ENCODE results near the gene MAST3.
A peak's percentile ranks its signal among the peaks of the same experiment; 100 is the strongest.
"Not testable (repeated sequence)": the region's sequence is repeated elsewhere in the genome, so short reads cannot be mapped to it uniquely, and the experiment has no call there.

MAST3 gene

DNA sequence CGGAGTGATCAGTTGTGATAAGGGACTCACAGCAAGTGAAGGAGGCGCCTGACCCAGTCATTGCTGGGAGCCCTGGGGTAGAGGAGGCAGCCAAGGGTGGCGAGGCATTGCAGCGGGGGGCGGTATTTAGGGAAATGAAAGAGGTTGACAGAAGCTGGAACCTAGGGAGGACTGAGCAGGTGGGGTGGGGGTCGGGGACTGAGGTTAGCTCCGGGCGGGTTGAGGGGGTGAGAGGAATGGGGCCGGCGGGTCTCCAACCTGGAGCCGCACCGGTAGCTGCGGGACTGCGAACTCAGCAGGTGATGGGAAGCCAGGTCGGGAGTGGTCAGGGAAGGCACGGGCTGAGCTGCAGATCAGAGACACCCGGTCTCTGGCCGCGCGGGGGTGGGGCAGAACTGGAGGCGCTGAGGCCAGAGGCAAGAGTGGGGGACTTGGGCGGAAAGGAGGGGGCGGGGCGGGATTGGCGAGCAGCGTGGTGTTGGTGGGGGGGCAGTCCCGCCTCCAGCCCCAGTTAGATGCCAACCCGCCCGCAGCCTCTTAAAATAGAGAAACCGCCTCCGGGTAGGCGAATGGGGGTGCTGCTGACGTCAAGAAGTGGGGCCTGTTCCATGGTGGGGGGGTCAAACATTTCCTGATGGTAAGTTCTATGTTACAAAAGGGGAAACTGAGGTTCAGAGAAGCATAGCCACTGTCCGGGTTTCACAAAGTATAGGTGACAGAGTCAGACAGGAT lies 1.5 kb downstream of the MAST3 start:
- ATAC-seq (peak; percentile 56), DNase-seq (peak; percentile 41 to 46)
- peak overlapping the region; percentile 90 to 96 for H3K4me3 Mint-ChIP-seq
- H3K27ac Mint-ChIP-seq = peak overlapping the region in 1 of 2 donors; percentile 92
- H3K4me1 Mint-ChIP-seq = peaks cover 46% of the 10 kb centered on the region
- no peaks in the 10 kb centered on the region for H3K27me3 Mint-ChIP-seq
- no peaks in the 10 kb centered on the region for H3K9me3 Mint-ChIP-seq

DNA sequence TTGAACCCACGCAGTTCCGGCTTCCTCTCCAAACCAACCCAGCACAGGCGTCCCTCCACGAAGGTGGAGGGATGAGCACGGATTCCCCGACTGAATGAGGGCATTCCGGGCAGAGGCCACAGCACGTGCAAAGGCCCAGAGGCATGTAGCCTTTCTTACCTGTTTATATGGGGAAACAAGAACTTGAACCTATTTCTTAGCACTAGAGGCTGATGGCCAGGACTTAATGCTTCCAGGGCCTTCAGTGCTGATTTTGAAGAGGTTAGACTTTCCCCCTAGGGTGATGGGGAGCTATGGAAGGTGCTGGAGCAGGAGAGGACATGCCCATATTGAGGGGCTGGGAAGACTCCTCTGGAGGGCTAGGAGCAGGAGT lies 2.0 kb downstream of the MAST3 start:
- no peaks in the 10 kb centered on the region for H3K9me3 Mint-ChIP-seq
- DNase-seq (no peak), ATAC-seq (no peak)
- peak overlapping the region in 1 of 2 donors; percentile 92 for H3K27ac Mint-ChIP-seq
- H3K27me3 Mint-ChIP-seq = no peaks in the 10 kb centered on the region
- H3K4me1 Mint-ChIP-seq = peaks cover 50% of the 10 kb centered on the region
- peak overlapping the region; percentile 90 to 96 for H3K4me3 Mint-ChIP-seq

DNA sequence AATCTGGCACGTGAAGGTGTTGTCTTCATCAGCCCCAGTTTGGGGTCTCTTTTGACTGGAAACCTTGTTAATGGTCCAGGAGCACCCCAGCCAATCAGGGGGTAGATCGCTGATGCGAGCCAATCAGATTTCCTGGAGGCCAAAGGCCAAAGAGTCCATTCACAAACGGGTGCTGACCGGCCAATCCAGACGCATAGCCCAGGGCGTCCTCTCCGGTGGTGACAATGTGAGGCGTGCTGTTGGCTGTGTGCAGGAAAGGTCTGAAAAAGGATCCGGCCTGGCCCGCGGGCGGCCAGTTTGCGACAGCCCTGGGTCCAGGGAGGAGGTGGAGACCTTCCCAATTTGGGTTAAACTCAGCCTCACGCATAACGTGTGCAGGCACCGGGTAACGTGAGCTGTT lies 3.1 kb downstream of the MAST3 start:
- no peaks in the 10 kb centered on the region for H3K27me3 Mint-ChIP-seq
- no peak overlapping the region for H3K4me3 Mint-ChIP-seq
- DNase-seq = no peak
- no peak for ATAC-seq
- peaks cover 53% of the 10 kb centered on the region for H3K4me1 Mint-ChIP-seq
- H3K27ac Mint-ChIP-seq = no peak overlapping the region
- no peaks in the 10 kb centered on the region for H3K9me3 Mint-ChIP-seq

DNA sequence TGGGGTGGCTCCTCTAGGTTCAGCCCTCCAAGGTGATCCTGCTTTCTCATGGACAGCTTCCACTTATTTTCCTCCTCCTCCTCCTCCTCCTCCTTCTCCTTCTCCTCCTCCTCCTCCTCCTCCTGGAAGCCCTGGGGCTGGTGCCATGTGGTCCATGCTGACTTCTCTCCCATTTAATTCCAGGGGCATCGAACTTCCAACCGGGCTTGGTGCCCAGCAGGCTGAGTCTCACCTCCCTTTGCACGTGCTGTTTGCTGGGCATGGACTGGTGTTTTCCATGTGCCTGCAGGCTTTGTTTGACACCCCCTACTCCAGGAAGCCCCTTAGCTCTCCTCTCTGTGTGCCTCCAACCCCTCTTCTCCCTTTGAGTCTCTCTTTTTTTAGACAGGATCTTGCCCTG lies 3.7 kb downstream of the MAST3 start:
- H3K27me3 Mint-ChIP-seq = no peaks in the 10 kb centered on the region
- peaks cover 49% of the 10 kb centered on the region for H3K4me1 Mint-ChIP-seq
- H3K9me3 Mint-ChIP-seq = no peaks in the 10 kb centered on the region
- H3K27ac Mint-ChIP-seq = no peak overlapping the region
- ATAC-seq (no peak), DNase-seq (no peak)
- no peak overlapping the region for H3K4me3 Mint-ChIP-seq

DNA sequence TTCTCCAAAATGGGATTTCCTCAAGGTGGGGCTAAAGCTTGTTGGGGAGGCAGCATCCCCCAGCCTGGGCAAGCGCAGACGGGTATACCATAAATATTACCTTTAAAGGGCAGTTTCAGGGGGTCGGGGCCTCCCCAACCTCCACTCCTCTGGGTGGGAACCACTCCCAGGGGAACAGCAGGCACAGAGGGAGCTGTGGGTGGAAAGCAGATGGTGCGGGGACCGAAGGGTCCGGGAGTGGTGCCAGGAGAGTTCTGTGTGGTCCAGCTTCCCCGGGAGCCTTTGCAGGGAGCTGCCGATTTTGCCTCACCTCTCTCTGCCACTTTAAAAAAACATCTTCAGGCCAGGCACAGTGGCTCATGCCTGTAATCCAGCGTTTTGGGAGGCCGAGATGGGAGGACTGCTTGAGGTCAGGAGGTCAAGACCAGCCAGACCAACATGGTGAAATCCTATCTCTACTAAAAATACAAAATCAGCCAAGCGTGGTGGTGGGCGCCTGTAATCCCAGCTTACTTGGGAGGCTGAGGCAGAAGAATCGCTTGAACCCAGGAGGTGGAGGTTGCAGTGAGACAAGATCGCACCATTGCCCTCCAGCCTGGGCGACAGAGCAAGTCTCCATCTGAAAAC lies 5.5 kb downstream of the MAST3 start:
- H3K9me3 Mint-ChIP-seq = no peaks in the 10 kb centered on the region
- ATAC-seq = no peak
- peaks cover 42% of the 10 kb centered on the region for H3K4me1 Mint-ChIP-seq
- H3K4me3 Mint-ChIP-seq = peak overlapping the region in 1 of 2 donors; percentile 74
- H3K27ac Mint-ChIP-seq = no peak overlapping the region
- DNase-seq = no peak
- no peaks in the 10 kb centered on the region for H3K27me3 Mint-ChIP-seq

DNA sequence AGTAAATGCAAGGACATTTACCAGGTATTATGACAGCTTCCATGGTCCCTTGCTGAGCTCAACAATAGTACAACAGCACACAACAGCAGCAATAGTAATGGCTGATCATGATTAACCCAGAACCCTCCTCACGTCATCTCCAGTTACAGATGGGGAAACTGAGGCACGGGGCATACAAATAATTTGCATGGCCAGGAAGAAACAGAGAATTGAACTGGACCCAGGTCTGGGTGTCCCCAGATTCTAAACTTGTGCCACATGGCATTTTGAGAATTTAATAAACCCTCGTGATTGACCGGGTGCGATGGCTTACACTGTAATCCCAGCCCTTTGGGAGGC lies 7.2 kb downstream of the MAST3 start:
- Mint-ChIP-seq H3K9me3 (no peaks in the 10 kb centered on the region), H3K27me3 (peaks cover 10% of the 10 kb centered on the region), H3K27ac (no peak overlapping the region), H3K4me1 (peaks cover 38% of the 10 kb centered on the region), H3K4me3 (peak overlapping the region; percentile 73 to 78)
- ATAC-seq = peak; percentile 62
- no peak for DNase-seq

DNA sequence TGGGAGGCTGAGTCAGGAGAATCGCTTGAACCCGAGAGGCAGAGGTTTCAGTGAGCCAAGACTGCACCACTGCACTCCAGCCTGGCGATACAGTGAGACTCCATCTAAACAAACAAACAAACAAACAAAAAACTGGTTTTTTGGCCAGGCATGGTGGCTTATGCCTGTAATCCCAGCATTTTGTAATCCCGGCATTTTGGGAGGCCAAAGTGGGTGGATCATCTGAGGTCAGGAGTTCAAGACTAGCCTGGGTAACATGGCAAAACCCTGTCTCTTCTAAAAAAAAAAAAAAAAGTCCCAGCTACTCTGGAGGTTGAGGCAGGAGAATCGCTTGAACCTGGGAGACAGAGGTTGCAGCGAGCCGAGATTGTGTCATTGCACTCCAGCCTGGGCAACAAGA lies 7.7 kb downstream of the MAST3 start:
- Mint-ChIP-seq H3K27me3 (peaks cover 10% of the 10 kb centered on the region), H3K4me1 (peaks cover 34% of the 10 kb centered on the region)
- not testable (repeated sequence) for DNase-seq, H3K27ac Mint-ChIP-seq, ATAC-seq, H3K4me3 Mint-ChIP-seq, H3K9me3 Mint-ChIP-seq

DNA sequence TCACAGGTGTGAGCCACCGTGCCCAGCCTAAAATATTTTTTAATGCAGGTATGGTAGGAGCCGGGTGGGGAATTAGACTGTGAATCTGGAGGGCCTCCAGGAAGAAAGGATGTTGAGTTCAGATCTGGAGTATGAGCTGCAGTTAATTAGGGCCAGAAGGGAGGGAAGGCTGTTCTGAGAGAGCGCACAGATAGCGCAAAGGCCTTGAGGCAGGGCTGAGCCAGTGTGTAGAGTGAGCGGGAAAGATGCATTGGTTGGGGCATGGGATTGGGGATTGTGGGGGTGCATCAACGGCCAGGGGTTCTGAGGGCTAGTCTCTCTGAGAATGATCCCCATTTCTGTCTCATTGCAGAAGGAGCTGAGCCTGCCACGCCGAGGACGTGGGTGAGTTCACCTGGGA lies 9.7 kb downstream of the MAST3 start:
- DNase-seq (no peak), ATAC-seq (no peak)
- H3K4me3 Mint-ChIP-seq = no peak overlapping the region
- peaks cover 31% of the 10 kb centered on the region for H3K4me1 Mint-ChIP-seq
- H3K27ac Mint-ChIP-seq = no peak overlapping the region
- no peaks in the 10 kb centered on the region for H3K9me3 Mint-ChIP-seq
- peaks cover 10% of the 10 kb centered on the region for H3K27me3 Mint-ChIP-seq

DNA sequence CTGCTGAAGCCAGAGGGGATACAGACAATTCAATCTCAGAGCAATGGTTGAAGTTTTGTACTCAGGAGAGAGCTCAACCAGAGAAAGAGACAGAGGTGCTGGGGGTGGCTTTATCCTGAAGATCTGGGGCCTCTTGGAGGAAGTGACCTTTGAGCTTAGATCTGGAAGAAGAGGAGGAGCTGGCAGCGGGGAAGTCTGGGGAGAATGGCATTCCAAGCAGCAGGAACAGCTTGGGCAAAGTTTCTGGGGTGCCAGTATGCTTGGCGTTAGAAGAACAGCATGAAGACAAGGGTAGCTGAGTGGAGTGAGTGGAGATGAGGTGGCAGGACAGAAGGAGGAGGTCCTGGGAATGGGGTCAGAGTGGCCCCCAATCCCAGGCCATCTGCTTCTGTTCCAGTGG lies 11.3 kb downstream of the MAST3 start:
- H3K27ac Mint-ChIP-seq = peak overlapping the region; percentile 74 to 79
- DNase-seq (no peak), ATAC-seq (no peak)
- H3K9me3 Mint-ChIP-seq = no peaks in the 10 kb centered on the region
- peaks cover 10% of the 10 kb centered on the region for H3K27me3 Mint-ChIP-seq
- peak overlapping the region; percentile 62 to 71 for H3K4me3 Mint-ChIP-seq
- peaks cover 33% of the 10 kb centered on the region for H3K4me1 Mint-ChIP-seq

DNA sequence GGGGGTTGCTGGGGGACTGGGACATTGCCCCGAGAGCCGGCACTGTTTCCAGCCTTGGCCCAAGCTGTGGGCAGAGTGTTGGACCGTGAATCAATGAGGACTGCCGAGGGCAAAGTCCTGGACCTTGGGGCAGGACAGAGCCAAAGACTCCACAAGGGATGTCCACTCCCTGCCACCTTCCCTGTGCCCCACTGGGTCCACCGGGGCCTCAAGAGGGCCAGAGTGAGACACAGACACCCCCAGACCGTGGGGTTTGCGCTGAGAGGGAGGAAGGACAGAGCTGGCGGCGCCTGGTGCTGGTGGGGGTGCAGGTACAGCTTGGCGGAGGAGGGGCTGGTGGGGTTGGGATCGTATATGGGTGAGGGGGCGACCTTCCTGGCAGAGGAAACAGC lies 11.8 kb downstream of the MAST3 start:
- H3K27me3 Mint-ChIP-seq = peaks cover 10% of the 10 kb centered on the region
- DNase-seq = no peak
- no peak for ATAC-seq
- peak overlapping the region; percentile 48 to 57 for H3K27ac Mint-ChIP-seq
- H3K4me3 Mint-ChIP-seq = peak overlapping the region; percentile 62 to 71
- no peaks in the 10 kb centered on the region for H3K9me3 Mint-ChIP-seq
- peaks cover 32% of the 10 kb centered on the region for H3K4me1 Mint-ChIP-seq

DNA sequence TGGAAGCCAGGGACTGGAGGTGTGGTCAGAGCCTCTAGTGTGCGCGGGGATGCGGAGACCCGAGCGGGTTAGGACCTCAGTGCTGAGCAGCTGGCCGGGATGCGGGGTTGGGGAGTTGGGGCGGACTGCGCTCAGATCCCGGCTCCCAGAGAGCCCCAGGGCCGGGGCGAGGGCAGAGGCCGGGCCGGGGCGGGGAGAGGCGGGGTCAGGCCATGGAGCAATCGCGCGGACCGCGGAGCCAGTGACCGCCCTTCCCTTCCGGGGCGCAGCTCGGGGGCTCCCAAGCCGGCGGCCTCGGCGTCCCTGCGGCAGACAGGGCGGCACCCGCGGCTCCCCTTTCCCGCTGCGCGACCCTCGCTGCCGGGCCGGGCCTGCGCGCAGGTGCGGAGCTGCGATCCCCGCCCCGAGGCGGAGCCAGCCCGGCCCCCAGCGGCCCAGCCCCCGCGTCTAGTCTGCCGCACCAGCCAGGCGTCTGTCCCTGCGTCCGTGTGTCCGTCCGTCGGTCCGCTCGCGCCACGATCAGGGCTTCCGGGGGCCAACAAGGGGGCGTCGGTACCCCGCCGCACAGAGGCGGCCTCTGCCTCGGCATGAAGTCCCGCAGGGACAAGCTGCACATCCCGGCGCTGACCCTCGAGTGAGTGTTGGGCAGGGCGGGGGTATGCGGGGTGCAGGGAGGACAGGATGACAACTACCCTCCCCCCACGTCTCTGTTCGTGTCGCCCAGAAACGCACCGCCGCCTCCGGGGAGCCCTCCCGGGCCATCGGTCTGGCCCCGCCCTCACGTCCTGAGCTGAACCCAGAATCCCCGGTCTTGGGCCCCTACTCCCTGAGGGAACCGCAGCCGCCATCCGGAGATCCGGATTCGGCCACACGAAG lies 12.4 kb downstream of the MAST3 start:
- DNase-seq = peak; percentile 41 to 51
- peak overlapping the region; percentile 48 to 57 for H3K27ac Mint-ChIP-seq

DNA sequence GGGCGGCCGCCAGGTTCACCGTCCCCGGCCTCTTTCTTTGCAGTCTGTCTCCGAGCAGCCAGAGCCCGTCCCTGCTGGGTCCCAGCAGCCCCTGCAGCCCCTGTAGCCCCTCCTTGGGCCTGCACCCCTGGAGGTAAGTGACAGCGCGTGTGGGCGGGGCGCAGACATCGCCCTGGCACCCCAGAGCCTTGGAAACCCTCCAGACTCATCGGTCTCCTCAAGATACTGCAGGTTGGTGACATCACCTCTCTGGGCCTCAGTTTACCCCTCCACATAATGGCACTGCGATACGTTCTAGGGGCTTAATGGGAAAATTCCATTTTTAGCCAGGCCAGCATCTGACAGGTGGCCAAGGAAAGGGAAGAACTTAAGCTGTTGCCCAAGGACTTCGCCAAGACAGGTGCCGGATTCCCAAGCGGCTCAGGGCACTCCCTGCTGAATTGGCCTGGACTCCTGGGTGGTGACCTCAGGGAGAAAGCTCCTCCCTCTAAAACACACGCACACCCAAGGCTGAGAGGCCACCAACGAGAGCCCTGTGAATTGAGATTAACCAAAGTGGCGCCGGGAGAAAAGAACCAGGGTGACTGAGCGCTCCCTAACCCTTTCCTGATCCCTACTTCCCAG lies 13.1 kb downstream of the MAST3 start:
- peak overlapping the region; percentile 77 to 82 for H3K4me3 Mint-ChIP-seq
- DNase-seq = no peak

More for the DNA sequence above, 12.4 kb downstream of the MAST3 start:
- H3K4me1 Mint-ChIP-seq = peaks cover 32% of the 10 kb centered on the region
- peak; percentile 80 for ATAC-seq
- H3K9me3 Mint-ChIP-seq = no peaks in the 10 kb centered on the region
- H3K27me3 Mint-ChIP-seq = peaks cover 10% of the 10 kb centered on the region
- H3K4me3 Mint-ChIP-seq = peak overlapping the region; percentile 77 to 82

DNA sequence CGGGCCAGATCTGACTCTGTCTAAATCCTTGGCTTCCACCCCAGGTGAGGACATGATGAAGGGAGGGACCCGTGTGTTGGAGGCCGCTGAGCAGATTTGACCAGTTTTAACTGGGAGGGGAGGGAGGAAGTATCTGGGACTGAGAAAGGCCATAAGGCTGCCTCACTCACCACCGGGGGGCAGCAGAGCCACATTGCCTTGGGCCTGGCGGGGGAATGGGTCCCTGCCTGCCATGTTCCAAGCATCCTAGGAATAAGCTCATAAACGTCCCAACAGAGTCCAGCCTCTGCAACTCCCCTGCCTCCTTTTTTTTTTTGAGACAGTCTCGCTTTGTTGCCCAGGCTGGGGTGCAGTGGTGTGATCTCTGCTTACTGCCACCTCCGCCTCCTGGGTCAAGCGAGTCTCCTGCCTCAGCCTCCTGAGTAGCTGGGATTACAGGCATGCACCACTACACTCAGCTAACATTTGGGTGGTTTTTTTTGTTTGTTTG lies 15.5 kb downstream of the MAST3 start:
- H3K27ac Mint-ChIP-seq = no peak overlapping the region
- H3K9me3 Mint-ChIP-seq = no peaks in the 10 kb centered on the region
- H3K4me3 Mint-ChIP-seq = no peak overlapping the region
- DNase-seq (peak; percentile 59 to 72), ATAC-seq (peak; percentile 55)
- H3K27me3 Mint-ChIP-seq = peaks cover 10% of the 10 kb centered on the region
- peaks cover 50% of the 10 kb centered on the region for H3K4me1 Mint-ChIP-seq

More for the DNA sequence above, 13.1 kb downstream of the MAST3 start:
- Mint-ChIP-seq H3K27me3 (peaks cover 10% of the 10 kb centered on the region), H3K4me1 (peaks cover 40% of the 10 kb centered on the region), H3K27ac (no peak overlapping the region), H3K9me3 (no peaks in the 10 kb centered on the region)
- ATAC-seq = peak; percentile 21

DNA sequence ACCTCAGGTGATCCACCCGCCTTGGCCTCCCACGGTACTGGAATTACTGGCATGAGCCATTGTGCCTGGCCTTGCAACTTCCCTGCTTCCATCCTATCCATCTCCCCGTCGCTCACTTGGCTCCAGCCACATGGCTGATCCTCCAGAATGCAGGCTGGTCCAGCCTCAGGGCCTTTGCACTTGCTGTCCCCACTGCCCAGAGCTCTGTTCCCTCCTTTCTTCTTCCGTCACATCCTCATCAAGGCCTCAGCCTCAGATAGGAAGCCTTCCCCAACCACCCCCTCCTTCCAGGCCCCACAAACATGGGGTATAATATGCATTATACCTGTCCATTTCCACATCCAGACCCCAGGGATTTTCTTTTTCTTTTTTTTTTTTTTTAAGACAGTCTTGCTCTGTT lies 16.2 kb downstream of the MAST3 start:
- ATAC-seq = no peak
- Mint-ChIP-seq H3K9me3 (no peaks in the 10 kb centered on the region), H3K27me3 (peaks cover 6% of the 10 kb centered on the region), H3K4me3 (no peak overlapping the region), H3K4me1 (peaks cover 55% of the 10 kb centered on the region), H3K27ac (no peak overlapping the region)
- no peak for DNase-seq

DNA sequence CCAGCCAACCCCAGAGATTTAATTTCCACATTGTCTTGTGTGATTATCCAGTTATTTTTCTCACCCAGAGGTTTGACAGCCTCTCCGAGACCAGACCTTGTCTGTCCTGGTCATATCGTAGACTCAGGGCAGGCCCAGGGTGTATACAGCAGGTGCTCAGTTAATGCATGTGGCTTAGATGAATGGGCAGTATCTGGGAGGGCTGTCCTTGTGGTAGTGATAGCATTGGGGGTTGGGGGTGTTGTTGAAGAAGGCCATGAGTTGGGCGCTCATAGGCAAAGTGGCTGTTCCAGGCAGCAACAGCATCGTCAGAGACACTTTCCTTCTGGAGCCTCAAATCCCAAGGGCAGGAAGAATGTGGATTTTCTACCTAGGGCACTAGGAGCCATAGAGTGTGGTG lies 16.9 kb downstream of the MAST3 start:
- H3K4me1 Mint-ChIP-seq = peaks cover 55% of the 10 kb centered on the region
- H3K9me3 Mint-ChIP-seq = no peaks in the 10 kb centered on the region
- H3K27me3 Mint-ChIP-seq = no peaks in the 10 kb centered on the region
- H3K27ac Mint-ChIP-seq = no peak overlapping the region
- DNase-seq (no peak), ATAC-seq (no peak)
- no peak overlapping the region for H3K4me3 Mint-ChIP-seq

All from stimulated activated naive CD8-positive, alpha-beta T cell treated with anti-CD3 and anti-CD28 coated beads, Interleukin-15, amount 100 ng/mL, for 72 hours (primary cell).